ENCODE results near the gene KRTAP10-1. TPM values are rescaled to one million over a fixed set of nuclear protein-coding genes. Genes with fewer than 3 reads are reported as not detected.

KRTAP10-1 gene
- total RNA-seq, 1 donor from 2014 or later, result not detected

DNA sequence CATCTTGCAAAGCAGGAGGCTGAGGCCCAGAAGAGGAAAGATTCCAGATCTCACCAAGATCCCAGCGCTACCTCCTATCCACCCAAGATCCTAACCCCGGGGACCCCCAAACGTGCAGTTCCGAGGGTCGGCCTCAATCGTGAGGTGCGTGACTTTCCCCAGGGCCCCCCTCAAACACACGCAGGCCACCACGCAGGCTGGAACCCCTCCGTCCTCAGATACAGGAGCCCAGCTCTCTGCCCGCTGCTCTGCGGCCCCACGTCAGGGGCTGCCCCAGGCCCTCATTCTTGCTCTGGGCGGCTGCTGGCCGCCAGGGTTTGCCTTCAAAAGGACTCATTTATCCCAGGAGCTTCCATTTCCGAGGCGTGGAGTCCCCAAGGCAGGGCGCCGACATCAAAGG, 39.9 kb downstream of the KRTAP10-1 start:
- no peak for DNase-seq

DNA sequence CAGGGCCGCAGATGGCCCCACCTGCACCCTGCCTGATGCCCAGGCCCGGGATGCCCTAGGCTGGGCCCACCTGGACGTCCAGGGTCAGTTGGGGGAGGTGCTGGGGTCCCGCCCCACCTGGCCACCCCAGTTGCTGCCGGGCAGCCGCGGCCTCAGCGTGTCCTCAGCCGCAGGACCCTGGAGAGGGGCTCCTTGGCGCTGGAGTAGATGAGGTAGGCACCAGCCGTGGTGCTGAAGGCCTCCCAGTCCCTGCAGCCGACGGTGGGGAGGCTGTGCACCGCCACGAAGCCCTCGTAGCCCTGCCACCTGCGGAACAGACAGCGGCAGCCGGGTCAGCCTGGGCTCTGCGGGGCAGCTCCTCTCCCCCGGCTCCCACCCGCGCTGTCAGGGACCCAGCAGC, 40.4 kb downstream of the KRTAP10-1 start:
- DNase-seq, result no peak

DNA sequence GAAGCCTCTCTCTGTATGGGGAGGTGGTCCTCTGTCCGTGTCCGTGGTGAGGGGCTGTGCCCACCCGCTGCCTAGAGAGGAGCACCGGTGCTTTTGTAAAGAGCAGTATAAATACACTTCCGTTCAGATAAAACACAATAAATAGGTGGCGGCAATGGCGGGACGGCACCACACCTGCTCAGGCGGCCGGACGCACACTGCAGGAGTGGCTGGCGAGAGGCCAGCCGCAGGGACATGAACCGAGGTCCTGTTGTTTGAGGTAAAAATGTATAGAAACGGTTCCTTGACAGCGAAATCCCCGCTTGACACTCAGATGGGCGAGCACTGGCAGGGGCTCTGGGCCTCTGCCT, 40.8 kb downstream of the KRTAP10-1 start:
- no peak for DNase-seq

DNA sequence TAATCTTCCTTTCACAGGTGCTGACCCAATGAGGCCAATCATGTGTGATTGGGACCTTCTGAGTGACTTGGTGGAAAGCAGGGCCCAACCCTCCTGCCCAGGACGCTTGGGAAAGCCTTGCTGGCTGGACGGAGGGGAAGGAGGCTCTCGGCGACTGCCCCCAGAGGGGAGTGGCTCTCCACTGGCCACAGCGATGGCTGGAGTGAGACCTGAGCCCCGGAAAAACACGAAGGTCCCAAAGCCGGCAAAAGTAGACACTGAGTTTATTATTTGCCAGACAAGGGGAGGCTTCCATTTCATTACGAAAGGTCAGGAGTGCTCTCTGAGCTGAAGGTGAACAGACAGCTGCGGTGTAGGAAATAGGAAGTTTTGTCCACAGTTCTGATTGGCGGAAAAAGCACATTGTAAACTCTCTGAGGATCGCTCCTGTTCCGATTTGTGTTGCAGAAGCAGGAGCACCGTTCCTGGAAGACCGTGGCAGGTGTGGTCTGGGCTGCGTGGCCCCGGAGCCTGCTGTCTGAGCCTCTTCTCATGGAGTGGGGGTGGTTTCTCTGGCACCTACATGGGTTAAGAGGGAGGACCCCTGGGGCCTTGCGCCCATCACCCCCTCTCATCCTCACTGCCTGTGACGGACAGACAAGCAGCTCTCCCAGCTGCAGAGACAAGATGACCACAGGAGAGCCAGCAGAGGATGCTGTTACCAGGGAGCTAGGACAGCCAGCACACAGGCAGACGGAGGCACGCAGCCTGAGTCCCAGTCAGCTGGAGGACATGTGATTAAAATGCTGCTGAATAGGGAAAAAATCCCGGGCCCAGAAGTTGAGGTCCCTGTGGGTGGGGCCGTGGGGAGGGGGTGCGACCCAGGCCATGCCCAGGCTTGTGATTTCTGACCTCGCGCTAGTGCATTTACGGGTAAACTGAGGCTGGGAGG, 41.5 kb downstream of the KRTAP10-1 start:
- no peak for DNase-seq

- DNase-seq, result no peak
Measured at GRCh38 chr21:44497703-44498126, 42.3 kb downstream of the KRTAP10-1 start.

GRCh38 chr21:44496564-44497550, 43.1 kb downstream of the KRTAP10-1 start:
- no peak for DNase-seq

- DNase-seq, result no peak
Measured at GRCh38 chr21:44495611-44496563, 44.1 kb downstream of the KRTAP10-1 start.

GRCh38 chr21:44494956-44495355, 45.0 kb downstream of the KRTAP10-1 start:
- DNase-seq, result no peak

DNA sequence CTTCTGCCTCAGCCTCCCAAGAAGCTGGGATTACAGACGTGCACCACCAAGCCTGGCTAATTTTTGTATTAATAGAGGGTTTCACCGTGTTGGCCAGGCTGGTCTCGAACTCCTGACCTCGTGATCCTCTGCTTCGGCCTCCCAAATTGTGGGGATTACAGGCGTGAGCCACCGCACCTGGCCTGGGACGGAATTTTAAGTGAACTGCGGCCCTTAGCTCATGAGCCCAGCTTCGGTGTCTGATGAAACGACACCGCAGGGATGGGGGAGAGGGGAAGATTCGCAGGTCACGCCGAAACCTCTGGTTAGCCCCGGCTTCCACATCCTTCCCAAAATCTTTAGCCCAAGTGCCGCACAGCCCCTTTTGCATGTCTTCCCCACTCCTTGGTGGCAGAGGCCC, 45.6 kb downstream of the KRTAP10-1 start:
- DNase-seq, result no peak

DNA sequence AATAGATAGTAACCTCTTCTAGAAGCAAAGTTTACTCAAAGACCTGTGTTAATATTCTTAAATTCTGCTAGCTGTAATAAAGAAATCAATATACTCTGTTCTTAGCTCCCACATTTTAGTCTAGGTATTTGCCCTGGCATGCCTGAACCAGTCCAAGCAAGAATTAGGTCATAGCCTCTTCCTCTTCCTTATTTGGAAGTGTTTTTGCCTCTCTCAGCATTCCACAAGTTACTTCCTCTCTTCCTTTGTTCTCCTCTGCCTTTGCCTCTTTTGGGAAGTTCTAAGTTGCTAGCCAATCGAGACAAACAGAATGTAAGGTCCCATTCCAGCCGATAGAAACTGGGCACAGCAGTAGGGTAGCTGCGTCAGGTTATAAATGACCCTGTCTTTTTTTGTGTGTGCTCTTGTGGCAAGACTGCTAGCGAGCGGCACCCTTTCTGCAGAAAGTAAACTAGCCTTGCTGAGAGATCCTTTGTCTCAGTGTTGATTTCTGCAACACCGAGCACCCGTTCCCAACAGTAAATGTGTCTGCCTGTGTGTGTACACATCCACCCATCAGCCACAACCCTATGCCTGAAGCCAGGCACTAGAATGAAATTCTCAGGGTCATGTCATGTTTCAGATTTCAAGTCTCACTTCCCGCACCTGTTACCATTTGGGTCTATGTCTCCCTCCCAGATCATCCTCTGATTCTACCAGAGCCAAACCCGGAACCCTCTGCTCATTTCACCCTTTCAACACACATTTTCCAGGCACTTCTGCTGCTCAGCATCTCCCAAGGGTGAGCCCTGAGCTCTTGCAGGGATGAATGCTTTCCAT, 47.2 kb downstream of the KRTAP10-1 start:
- DNase-seq, result no peak

DNA sequence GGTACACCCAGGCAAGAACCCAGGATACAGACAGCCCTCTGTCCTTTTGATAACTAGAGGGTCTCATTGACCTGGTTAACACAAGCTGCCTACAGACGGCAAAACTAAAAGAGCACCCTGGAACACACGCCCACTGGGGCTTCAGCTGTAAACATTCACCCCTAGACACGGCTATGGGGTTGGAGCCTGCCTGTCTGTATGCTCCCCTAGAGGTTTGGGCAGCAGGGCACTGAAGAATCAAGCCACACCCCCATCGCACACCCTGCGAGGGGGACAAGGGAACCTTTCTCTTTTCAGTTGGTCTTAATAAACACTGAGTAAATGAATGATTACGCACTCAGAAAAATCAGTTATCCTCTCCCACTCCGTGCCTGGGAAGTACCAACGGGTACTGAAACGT, 49.2 kb downstream of the KRTAP10-1 start:
- DNase-seq, result no peak

- DNase-seq, result no peak
Measured at GRCh38 chr21:44490405-44490804, 49.6 kb downstream of the KRTAP10-1 start.

DNA sequence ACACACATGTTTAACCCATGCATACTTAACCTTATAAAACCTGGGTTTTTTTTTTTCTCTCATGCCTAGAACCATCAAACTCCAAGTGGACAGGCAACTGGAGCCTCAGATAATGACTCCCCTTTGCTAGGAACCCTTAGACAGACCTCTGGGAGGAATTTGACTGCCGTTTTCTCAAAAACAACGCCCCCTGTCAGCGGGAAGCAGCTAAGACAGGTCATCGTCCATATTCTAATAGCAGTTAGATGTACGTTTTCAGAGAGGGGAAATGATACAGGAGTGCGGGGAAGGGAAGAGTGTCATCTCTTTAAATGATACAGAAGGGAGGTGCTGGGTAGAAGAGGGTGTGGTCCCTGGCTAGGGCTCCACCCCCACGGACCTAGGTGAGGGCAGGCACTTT, 50.0 kb downstream of the KRTAP10-1 start:
- no peak for DNase-seq

Other genes starting within 250 kb of the KRTAP10-1 start
- gene PFKL, start 240.1 kb downstream of the KRTAP10-1 start, total RNA-seq, result 316 and 398 TPM in 2 replicates
- 4.5 and 6.0 TPM in 2 replicates for gene CFAP410, start 200.8 kb downstream of the KRTAP10-1 start, total RNA-seq
- gene TRPM2, start 186.6 kb downstream of the KRTAP10-1 start, total RNA-seq, result 1.8 and 3.2 TPM in 2 replicates
- gene LRRC3, start 84.7 kb downstream of the KRTAP10-1 start, total RNA-seq, result 1.9 and 2.1 TPM in 2 replicates
- not detected in 2 replicates for gene KRTAP10-2, start 11.3 kb upstream of the KRTAP10-1 start, total RNA-seq
- not detected in 2 replicates for gene KRTAP10-3, start 18.6 kb upstream of the KRTAP10-1 start, total RNA-seq
- not detected in 2 replicates for gene KRTAP10-4, start 33.5 kb upstream of the KRTAP10-1 start, total RNA-seq
- not detected in 2 replicates for gene KRTAP10-5, start 40.4 kb upstream of the KRTAP10-1 start, total RNA-seq
- not detected in 2 replicates for gene KRTAP10-6, start 52.3 kb upstream of the KRTAP10-1 start, total RNA-seq
- gene KRTAP10-7, start 60.4 kb upstream of the KRTAP10-1 start, total RNA-seq, result not detected in 2 replicates
- gene KRTAP10-8, start 71.9 kb upstream of the KRTAP10-1 start, total RNA-seq, result not detected in 2 replicates
- not detected in 2 replicates for gene KRTAP10-9, start 86.9 kb upstream of the KRTAP10-1 start, total RNA-seq
- not detected in 2 replicates for gene KRTAP10-10, start 97.2 kb upstream of the KRTAP10-1 start, total RNA-seq
- gene KRTAP10-11, start 106.2 kb upstream of the KRTAP10-1 start, total RNA-seq, result not detected in 2 replicates
- gene KRTAP12-4, start 114.5 kb upstream of the KRTAP10-1 start, total RNA-seq, result not detected in 2 replicates
- gene KRTAP12-3, start 117.7 kb upstream of the KRTAP10-1 start, total RNA-seq, result not detected in 2 replicates
- not detected in 2 replicates for gene KRTAP12-2, start 126.7 kb upstream of the KRTAP10-1 start, total RNA-seq
- not detected in 2 replicates for gene KRTAP12-1, start 142.0 kb upstream of the KRTAP10-1 start, total RNA-seq
- gene KRTAP10-12, start 157.0 kb upstream of the KRTAP10-1 start, total RNA-seq, result not detected in 2 replicates
- 0.47 and 1.0 TPM in 2 replicates for gene TSPEAR, start 171.4 kb upstream of the KRTAP10-1 start, total RNA-seq

Data from dermis blood vessel endothelial cell (primary cell).